ENCODE data around the gene NBPF14. TPM values are rescaled to one million over a fixed set of nuclear protein-coding genes. Genes with fewer than 3 reads are reported as not detected.

The NBPF14 gene
- total RNA-seq, 1 donor from 2014 or later: 21.6 TPM

Other genes starting within 250 kb of the NBPF14 start
- gene PPIAL4G, start 112.7 kb downstream of the NBPF14 start, total RNA-seq: not detected
- 0.33 TPM for gene NUDT4B, start 152.8 kb upstream of the NBPF14 start, total RNA-seq
- gene PDE4DIP, start 248.4 kb upstream of the NBPF14 start, total RNA-seq: 138 TPM